ENCODE results near the gene EFCAB6.

EFCAB6 gene

GRCh38 chr22:43570531-43571165, 241.5 kb downstream of the EFCAB6 start:
- DNase-seq (ENCODE audit: low spot score), result no peak

GRCh38 chr22:43569111-43569510, 243.0 kb downstream of the EFCAB6 start:
- no peak for DNase-seq (ENCODE audit: low spot score)

DNA sequence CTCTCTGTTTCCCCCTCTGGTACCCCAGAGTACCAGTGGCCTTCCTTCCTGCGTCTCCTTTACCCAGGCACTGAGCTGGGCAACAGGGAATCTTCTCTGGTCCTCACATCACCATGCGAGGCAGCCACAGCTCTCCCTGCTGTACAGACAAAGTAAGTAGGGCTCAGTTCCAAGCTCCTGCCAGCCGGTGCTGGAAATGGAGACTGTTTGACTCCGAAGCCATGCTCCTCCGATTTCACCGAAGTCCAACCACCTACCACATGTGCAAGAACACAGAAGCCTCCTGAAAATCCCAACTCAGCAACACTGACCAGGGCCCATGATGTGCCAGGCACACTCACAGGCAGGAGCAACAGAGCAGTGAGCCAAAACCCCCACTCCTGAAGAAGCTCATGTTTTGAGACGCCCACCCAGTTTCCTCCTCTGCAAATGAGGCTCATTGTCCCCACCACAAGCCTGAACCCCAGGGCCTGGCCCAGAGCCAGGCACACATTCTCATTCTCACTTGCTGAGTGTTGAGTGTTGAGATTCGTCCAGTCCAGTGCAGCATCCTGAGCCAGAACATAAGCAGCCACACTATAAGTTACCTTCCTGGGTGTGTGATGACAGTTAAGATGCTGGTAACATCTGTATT, 244.3 kb downstream of the EFCAB6 start:
- DNase-seq (ENCODE audit: low spot score), result no peak

DNA sequence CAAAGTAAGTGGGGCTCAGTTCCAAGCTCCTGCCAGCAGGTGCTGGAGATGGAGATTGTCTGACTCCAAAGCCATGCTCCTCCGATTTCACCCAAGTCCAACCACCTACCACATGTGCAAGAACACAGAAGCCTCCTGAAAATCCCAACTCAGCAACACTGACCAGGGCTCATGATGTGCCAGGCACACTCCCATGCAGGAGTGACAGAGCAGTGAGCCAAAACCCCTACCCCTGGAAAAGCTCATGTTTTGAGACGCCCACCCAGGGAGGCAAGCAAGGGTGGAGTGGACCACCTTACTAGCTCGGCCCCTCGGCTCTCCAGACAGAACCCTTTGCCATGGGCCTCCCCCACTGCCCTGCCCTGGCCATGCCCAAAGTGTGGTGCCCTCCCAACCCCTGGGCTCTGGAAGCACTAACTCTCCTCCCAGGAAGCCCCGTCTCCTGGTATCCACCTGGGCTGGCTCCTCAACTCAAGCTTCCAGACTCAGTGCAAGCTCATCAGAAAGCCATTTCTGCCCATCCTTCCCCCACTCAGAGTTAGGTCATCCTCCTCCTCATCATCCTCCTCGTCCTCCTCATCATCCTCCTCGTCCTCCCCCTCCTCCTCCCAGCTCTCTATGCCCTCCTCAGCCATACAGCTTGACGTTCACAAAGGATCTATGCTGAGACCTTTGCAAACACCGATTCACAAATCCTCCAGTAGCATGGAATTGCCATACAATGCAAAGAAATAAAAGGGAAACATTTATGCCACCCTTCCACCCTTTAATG, 245.4 kb downstream of the EFCAB6 start:
- DNase-seq (ENCODE audit: low spot score), result no peak

- DNase-seq (ENCODE audit: low spot score), result no peak
Observed at GRCh38 chr22:43566021-43566420, 246.1 kb downstream of the EFCAB6 start.

GRCh38 chr22:43564859-43565258, 247.2 kb downstream of the EFCAB6 start:
- no peak for DNase-seq (ENCODE audit: low spot score)

GRCh38 chr22:43563571-43563970, 248.5 kb downstream of the EFCAB6 start:
- no peak for DNase-seq (ENCODE audit: low spot score)

- no peak for DNase-seq (ENCODE audit: low spot score)
Observed at GRCh38 chr22:43562843-43563242, 249.3 kb downstream of the EFCAB6 start.

GRCh38 chr22:43561415-43562178, 250.5 kb downstream of the EFCAB6 start:
- DNase-seq (ENCODE audit: low spot score), result no peak

DNA sequence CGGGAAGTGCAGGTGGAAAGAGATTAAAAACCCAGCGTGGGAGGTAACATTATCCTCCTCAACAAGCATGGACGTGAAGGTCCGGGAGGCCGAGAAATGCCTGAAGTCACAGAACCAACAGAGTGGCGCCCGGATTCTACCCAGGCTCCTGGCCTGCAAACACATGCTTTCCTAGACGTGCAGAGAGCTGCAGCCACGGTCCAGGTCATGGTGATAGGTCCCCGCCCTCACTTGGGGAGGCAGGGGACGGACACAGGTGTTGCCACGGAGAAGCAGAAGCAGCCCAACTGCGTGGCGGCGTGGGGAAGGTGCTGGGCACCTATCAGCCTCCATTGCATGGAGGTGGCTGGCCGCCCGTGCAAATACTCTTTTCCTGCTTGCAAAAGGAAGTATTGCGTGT, 251.5 kb downstream of the EFCAB6 start:
- DNase-seq (ENCODE audit: low spot score), result no peak

DNA sequence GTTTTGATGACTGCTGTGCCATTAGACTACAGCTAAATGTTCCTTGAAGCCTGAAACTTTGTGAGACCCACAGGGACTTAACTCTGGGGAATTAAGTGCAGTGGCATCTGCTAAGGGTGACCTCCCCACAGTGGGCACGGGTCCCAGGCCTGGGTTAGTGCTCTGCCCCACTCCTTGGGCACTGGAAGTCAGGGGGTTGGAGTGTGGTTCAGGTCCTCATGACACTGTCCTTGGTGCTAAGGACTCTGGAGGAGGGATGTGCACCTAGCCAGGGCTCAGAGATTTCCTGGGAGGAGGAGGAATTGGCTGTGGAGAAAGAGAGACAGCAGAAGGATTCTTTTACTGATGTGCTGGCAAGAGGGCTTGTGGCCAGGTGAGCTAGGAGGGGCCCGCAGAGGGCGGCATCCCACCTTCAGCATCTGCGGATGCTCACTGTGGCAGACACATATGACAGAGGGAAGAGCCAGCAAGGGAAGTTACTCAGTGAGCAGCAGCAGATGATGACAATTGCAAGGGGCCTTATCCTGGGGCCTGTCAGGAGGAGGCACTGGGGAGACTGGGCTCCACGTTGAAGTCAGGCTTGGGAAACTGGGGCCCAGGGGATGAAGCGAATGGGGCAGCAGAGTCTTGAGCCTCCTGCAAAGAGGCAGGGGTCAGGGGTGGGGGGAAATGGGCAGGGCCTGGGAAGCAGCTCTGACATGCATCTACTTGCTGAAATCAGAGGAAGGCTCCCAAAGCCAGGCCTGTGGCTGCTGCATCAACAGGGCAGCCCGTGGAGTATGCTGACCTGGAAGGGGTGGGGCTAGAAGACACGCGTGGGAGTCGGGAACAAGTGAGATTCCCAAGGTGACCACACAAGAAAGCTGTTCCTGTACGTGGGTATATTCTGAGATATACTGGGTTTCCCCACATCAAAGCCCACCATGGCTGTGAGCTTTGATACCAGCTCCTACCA, 256.3 kb downstream of the EFCAB6 start:
- no peak for DNase-seq (ENCODE audit: low spot score)

DNA sequence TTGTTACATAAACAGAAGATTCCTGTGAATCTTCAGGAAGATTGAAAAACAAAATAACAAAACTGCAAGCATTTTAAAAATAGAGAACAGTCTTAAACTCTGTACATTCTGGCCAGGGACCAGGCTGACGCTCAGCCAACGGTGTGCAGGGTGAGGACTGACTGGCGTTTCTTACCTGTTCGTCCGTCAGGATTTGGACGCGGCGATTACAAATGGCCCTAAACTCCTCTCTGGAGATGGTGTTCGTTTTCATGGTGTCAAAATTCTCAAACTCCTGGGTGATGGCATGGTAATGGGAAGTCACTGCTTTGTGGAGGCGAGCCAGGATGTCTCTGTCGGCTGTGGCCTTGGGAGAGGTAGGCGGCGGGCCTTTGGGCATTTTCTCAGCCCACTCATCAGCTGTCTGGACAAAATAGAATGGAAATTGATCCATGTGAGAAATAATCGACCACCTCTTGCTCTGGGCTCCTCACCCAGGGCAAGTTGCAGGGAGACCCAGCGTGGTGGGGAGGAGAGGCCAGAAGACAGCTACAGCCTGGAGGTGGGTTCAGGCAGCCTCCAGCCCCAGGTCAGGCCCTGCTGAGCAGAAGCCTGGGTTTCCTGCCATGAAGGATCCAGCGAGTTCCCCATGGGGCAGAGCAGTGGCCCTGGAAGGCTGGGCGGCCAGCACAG, 257.3 kb downstream of the EFCAB6 start:
- no peak for DNase-seq (ENCODE audit: low spot score)

- DNase-seq (ENCODE audit: low spot score), result no peak
Observed at GRCh38 chr22:43554259-43554636, 257.9 kb downstream of the EFCAB6 start.

- no peak for DNase-seq (ENCODE audit: low spot score)
Observed at GRCh38 chr22:43553451-43554258, 258.4 kb downstream of the EFCAB6 start.

DNA sequence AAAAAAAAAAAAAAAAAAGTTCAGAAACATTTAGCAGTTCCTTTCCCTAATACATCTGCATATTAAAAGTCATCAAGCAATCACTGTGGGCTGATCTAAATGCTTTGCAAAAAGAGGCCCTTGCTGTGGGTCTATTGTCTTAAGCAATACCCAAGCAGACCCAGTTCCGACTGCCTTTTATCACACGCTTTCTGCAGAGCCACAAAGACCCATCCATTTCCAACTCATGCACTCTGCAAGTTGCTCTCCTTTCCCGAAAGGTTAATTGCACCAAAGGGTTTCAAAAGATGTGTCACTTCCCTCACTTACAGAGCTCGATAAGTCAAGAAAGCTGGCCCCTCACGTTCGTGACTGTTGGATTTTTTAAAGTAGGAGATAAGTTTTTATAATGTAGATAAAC, 261.4 kb downstream of the EFCAB6 start:
- DNase-seq (ENCODE audit: low spot score), result no peak

DNA sequence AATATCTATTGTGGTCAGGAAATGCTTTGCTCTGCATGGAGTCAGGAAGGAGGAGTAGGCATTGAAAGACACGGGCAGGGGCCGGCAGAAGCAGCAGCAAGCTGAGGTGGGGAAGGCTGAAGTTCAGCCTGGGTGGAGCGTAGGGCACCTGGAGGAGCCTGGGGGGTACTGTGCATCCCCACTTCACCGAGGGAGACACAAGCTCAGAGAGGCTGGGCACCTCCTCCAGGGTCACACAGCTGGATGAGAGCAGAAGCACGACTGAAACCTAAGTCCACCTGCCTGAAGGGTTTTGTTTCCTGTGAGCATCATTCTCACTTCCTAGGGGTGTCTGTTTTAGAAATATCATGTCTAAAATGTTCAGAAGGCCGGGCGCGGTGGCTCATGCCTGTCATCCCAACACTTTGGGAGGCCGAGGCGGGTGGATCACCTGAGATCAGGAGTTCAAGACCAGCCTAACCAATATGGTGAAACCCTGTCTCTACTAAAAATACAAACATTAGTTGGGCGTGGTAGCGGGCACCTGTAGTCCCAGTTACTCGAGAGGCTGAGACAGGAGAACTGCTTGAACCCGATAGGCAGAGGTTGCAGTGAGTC, 262.0 kb downstream of the EFCAB6 start:
- no peak for DNase-seq (ENCODE audit: low spot score)

- no peak for DNase-seq (ENCODE audit: low spot score)
Observed at GRCh38 chr22:43546186-43546585, 265.9 kb downstream of the EFCAB6 start.

DNA sequence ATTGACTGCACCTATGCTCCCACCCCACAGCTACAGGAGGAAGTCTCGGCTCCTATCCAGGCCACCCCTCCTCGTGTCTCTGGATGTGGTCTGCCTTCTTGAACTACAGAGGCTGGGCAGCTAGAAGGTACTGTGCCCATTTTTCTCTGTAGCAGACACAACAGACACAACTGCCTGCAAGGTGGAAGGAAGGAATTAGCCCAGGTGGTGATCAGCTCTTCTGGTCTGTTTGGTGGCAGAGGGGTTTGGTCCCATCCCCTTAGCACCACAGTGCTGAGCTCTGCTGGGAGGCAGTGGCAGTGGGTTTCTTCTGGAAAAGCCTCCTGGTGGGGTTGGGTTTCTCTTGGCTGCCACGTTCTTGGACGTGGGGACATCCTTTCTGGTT, 267.8 kb downstream of the EFCAB6 start:
- no peak for DNase-seq (ENCODE audit: low spot score)

- no peak for DNase-seq (ENCODE audit: low spot score)
Observed at GRCh38 chr22:43543522-43544288, 268.4 kb downstream of the EFCAB6 start.

All from COLO829 (cell line).